Stimulated activated CD4-positive, alpha-beta T cell treated with anti-CD3 and anti-CD28 coated beads, TNF-alpha, amount 100 ng/mL, for 1 hour (primary cell): Measurements from ENCODE around the gene SCN1B.
"Not testable (repeated sequence)": the region's sequence is repeated elsewhere in the genome, so short reads cannot be mapped to it uniquely, and the experiment has no call there.

Experiments used
- DNase-seq, 3 donors: peaks; one replicate each; pipeline ENCODE4 v3.0.0-alpha.2; 2020; ENCODE audit warnings: low read depth in 3 of 3, low spot score in 1 of 3

Gene SCN1B

GRCh38 chr19:35015954-35016351, 14.3 kb upstream of the SCN1B start:
- no peak for DNase-seq

- DNase-seq: no peak
Measured at GRCh38 chr19:35017507-35017906, 12.8 kb upstream of the SCN1B start.

GRCh38 chr19:35018379-35018778, 11.9 kb upstream of the SCN1B start:
- DNase-seq: no peak

GRCh38 chr19:35019144-35019543, 11.1 kb upstream of the SCN1B start:
- no peak for DNase-seq

GRCh38 chr19:35021016-35021415, 9.3 kb upstream of the SCN1B start:
- no peak for DNase-seq

- no peak for DNase-seq
Measured at GRCh38 chr19:35021596-35021995, 8.7 kb upstream of the SCN1B start.

GRCh38 chr19:35022460-35022859, 7.8 kb upstream of the SCN1B start:
- DNase-seq: no peak

- DNase-seq: no peak
Measured at GRCh38 chr19:35023428-35023827, 6.8 kb upstream of the SCN1B start.

- DNase-seq: no peak
Measured at GRCh38 chr19:35024095-35024494, 6.2 kb upstream of the SCN1B start.

- DNase-seq: no peak
Measured at GRCh38 chr19:35025969-35026368, 4.3 kb upstream of the SCN1B start.

GRCh38 chr19:35026418-35026817, 3.9 kb upstream of the SCN1B start:
- no peak for DNase-seq

- DNase-seq: no peak
Measured at GRCh38 chr19:35027009-35027408, 3.3 kb upstream of the SCN1B start.

GRCh38 chr19:35027851-35028599, 2.2 kb upstream of the SCN1B start:
- no peak for DNase-seq

- not testable (repeated sequence) for DNase-seq
Measured at GRCh38 chr19:35028600-35028885, 1.7 kb upstream of the SCN1B start.

GRCh38 chr19:35029275-35029736, 964 bp upstream of the SCN1B start:
- DNase-seq: not testable (repeated sequence)

- no peak for DNase-seq
Measured at GRCh38 chr19:35029737-35030256, 473 bp upstream of the SCN1B start.

GRCh38 chr19:35031072-35031881, 1.0 kb downstream of the SCN1B start:
- DNase-seq: no peak

GRCh38 chr19:35032356-35032865, 2.1 kb downstream of the SCN1B start:
- DNase-seq: no peak

GRCh38 chr19:35033067-35034004, 3.1 kb downstream of the SCN1B start:
- DNase-seq: no peak

- no peak for DNase-seq
Measured at GRCh38 chr19:35034005-35034502, 3.8 kb downstream of the SCN1B start.
